H1 (cell line): Measurements from ENCODE around the gene GPHA2. TPM values are rescaled to one million over a fixed set of nuclear protein-coding genes. Genes with fewer than 3 reads are reported as not detected.

Source experiments
- CTCF ChIA-PET: fragments of 300-600 bp; sonication (Branson Sonifier 250); formaldehyde crosslinking; loops from one replicate; lab custom pipeline; 2021; ENCODE audit not compliant: partially characterized antibody; lab: Charles Lee
- POLR2A ChIA-PET: fragments of 300-600 bp; sonication (Branson Sonifier 250); formaldehyde crosslinking; loops from one replicate; lab custom pipeline; 2021; ENCODE audit warnings: inconsistent platforms; ENCODE audit not compliant: partially characterized antibody; lab: Charles Lee
- DNase-seq, 2 experiments: peaks; one replicate each; pipeline versions ENCODE4 v3.0.0 to v3.0.0-alpha.2; 2010 to 2022; ENCODE audit warnings: low spot score in 2 of 2, low read depth in 1 of 2, mixed read lengths in 1 of 2
- FAIRE-seq: peaks from 2 replicates; lab custom pipeline; 2011; peaks lifted over from hg19 to GRCh38; lab: Jason Lieb, UNC
- H2AFZ ChIP-seq: 2 replicates; pipeline ENCODE4 v1.8.1; 2012; ENCODE audit warnings: low read length, inconsistent platforms
- H2AK5ac ChIP-seq: 2 replicates; pipeline ENCODE4 v1.6.1; 2013; ENCODE audit warnings: low read depth, low read length
- H2BK120ac ChIP-seq: replicated peaks from 2 replicates; pipeline ENCODE3; 2013; ENCODE audit warnings: low read depth, low read length, inconsistent platforms
- H2BK12ac ChIP-seq: 2 replicates; pipeline ENCODE4 v1.6.1; 2013; ENCODE audit warnings: low read depth, low read length
- H2BK15ac ChIP-seq: 2 replicates; pipeline ENCODE4 v1.6.1; 2013; ENCODE audit warnings: low read length
- H2BK20ac ChIP-seq: 2 replicates; pipeline ENCODE4 v1.6.1; 2013; ENCODE audit warnings: low read length
- H2BK5ac ChIP-seq: 2 replicates; pipeline ENCODE4 v1.6.1; 2013; ENCODE audit warnings: low read depth, low read length
- H3K14ac ChIP-seq: 2 replicates; pipeline ENCODE4 v1.6.1; 2013; ENCODE audit warnings: inconsistent platforms; ENCODE audit not compliant: insufficient read length
- H3K18ac ChIP-seq: 2 replicates; pipeline ENCODE4 v1.6.1; 2013; ENCODE audit warnings: low read length; ENCODE audit errors: extremely low read depth
- H3K23ac ChIP-seq: 2 replicates; pipeline ENCODE4 v1.6.1; 2013; ENCODE audit warnings: inconsistent platforms; ENCODE audit not compliant: insufficient read length
- H3K23me2 ChIP-seq: 2 replicates; pipeline ENCODE4 v1.6.1; 2013; ENCODE audit warnings: low read depth, low read length
- H3K27ac ChIP-seq: 2 replicates; pipeline ENCODE4 v1.6.1; 2011; ENCODE audit warnings: low read depth, low read length, inconsistent platforms
- H3K27me3 ChIP-seq, 4 experiments: replicated peaks in 1 of 4; 1 replicate in 1 of 4; 2 replicates in 3 of 4; pipeline versions ENCODE4 v1.6.1 to v1.8.1; 2011 to 2013; ENCODE audit warnings: low read length in 3 of 4, mild to moderate bottlenecking in 3 of 4, inconsistent platforms in 2 of 4, mixed read lengths in 2 of 4, moderate library complexity in 1 of 4; ENCODE audit not compliant: control insufficient read depth in 3 of 4, insufficient read depth in 3 of 4; ENCODE audit errors: extremely low read depth in 1 of 4
- H3K36me3 ChIP-seq, 4 experiments: 2 replicates each; pipeline versions ENCODE4 v1.6.1 to v1.8.1; 2011 to 2013; ENCODE audit warnings: mild to moderate bottlenecking in 4 of 4, low read length in 3 of 4, moderate library complexity in 2 of 4, control low read depth in 1 of 4, inconsistent platforms in 1 of 4; ENCODE audit not compliant: insufficient read depth in 4 of 4, control insufficient read depth in 2 of 4
- H3K4ac ChIP-seq: replicated peaks from 2 replicates; pipeline ENCODE3; 2013; ENCODE audit warnings: low read length, low read depth, mixed read lengths, inconsistent platforms; ENCODE audit not compliant: insufficient read length
- H3K4me1 ChIP-seq, 4 experiments: replicated peaks in 1 of 4; 1 replicate in 1 of 4; 2 replicates in 3 of 4; pipeline versions ENCODE4 v1.6.1 to v1.8.1; 2011 to 2013; ENCODE audit warnings: low read length in 3 of 4, inconsistent platforms in 2 of 4, mixed read lengths in 1 of 4; ENCODE audit not compliant: insufficient read depth in 4 of 4, control insufficient read depth in 3 of 4
- H3K4me2 ChIP-seq, 2 experiments: 2 replicates each; pipeline versions ENCODE4 v1.6.1 to v1.8.1; 2011 to 2013; ENCODE audit warnings: low read depth in 2 of 2, low read length in 2 of 2, control low read depth in 1 of 2, inconsistent platforms in 1 of 2, mild to moderate bottlenecking in 1 of 2; ENCODE audit not compliant: insufficient read depth in 1 of 2
- H3K4me3 ChIP-seq, 4 experiments: fragments of 200-600, 300-600 bp in 1 of 4; sonication (generic), shearing (Covaris generic), sonication (Bioruptor Twin) in 1 of 4; 2 replicates each; pipeline versions ENCODE4 v1.5.1 to v1.8.1; 2011 to 2016; ENCODE audit warnings: low read length in 4 of 4, low read depth in 3 of 4, control low read depth in 2 of 4, inconsistent platforms in 2 of 4, mild to moderate bottlenecking in 2 of 4, mixed read lengths in 1 of 4, moderate library complexity in 1 of 4; ENCODE audit not compliant: insufficient read depth in 2 of 4; ENCODE audit errors: extremely low read depth in 1 of 4
- H3K56ac ChIP-seq: replicated peaks from 2 replicates; pipeline ENCODE3; 2013; ENCODE audit warnings: low read depth, mild to moderate bottlenecking, mixed read lengths, low read length, inconsistent platforms; ENCODE audit not compliant: insufficient read length
- H3K79me1 ChIP-seq: 2 replicates; pipeline ENCODE4 v1.6.1; 2013; ENCODE audit warnings: low read depth, low read length, control low read depth
- H3K79me2 ChIP-seq, 2 experiments: 2 replicates each; pipeline versions ENCODE4 v1.6.1 to v1.8.1; 2012 to 2013; ENCODE audit warnings: low read length in 2 of 2, mild to moderate bottlenecking in 2 of 2, inconsistent platforms in 1 of 2; ENCODE audit not compliant: insufficient read depth in 2 of 2, control insufficient read depth in 1 of 2
- H3K9ac ChIP-seq, 4 experiments: replicated peaks in 1 of 4; 1 replicate in 1 of 4; 2 replicates in 3 of 4; pipeline versions ENCODE4 v1.6.1 to v1.8.1; 2011 to 2013; ENCODE audit warnings: low read depth in 3 of 4, low read length in 3 of 4, control low read depth in 2 of 4, mild to moderate bottlenecking in 2 of 4, moderate library complexity in 2 of 4, inconsistent platforms in 1 of 4; ENCODE audit errors: extremely low read depth in 1 of 4
- H3K9me3 ChIP-seq, 2 experiments: 2 replicates each; pipeline versions ENCODE4 v1.6.1 to v1.8.1; 2012 to 2013; ENCODE audit warnings: mild to moderate bottlenecking in 2 of 2, moderate library complexity in 2 of 2, control low read depth in 1 of 2, inconsistent platforms in 1 of 2, low read depth in 1 of 2, low read length in 1 of 2, mixed read lengths in 1 of 2; ENCODE audit not compliant: insufficient read depth in 2 of 2
- H4K20me1 ChIP-seq, 2 experiments: replicated peaks in 1 of 2; 2 replicates each; pipeline versions ENCODE3 to v1.8.1; 2011 to 2013; ENCODE audit warnings: inconsistent platforms in 2 of 2, low read length in 2 of 2, mild to moderate bottlenecking in 1 of 2; ENCODE audit not compliant: insufficient read depth in 2 of 2, control insufficient read depth in 1 of 2
- H4K5ac ChIP-seq: 2 replicates; pipeline ENCODE4 v1.6.1; 2013; ENCODE audit warnings: low read length, low read depth, mixed read lengths, inconsistent platforms; ENCODE audit not compliant: insufficient read length
- H4K8ac ChIP-seq: 2 replicates; pipeline ENCODE4 v1.8.0; 2013; ENCODE audit warnings: mild to moderate bottlenecking, moderate library complexity, low read length, inconsistent platforms; ENCODE audit not compliant: insufficient read depth; ENCODE audit errors: extremely low read depth
- H4K91ac ChIP-seq: replicated peaks from 2 replicates; pipeline ENCODE3; 2013; ENCODE audit warnings: low read length, mixed read lengths, inconsistent platforms; ENCODE audit not compliant: insufficient read length
- MAFK ChIP-seq: IDR thresholded peaks from 2 replicates; pipeline ENCODE4 v1.6.1; 2012; ENCODE audit warnings: low read depth, mild to moderate bottlenecking, improper control_type of control experiment, low read length
- SP1 ChIP-seq: IDR thresholded peaks from 2 replicates; pipeline ENCODE4 v1.6.1; 2011; ENCODE audit warnings: low read depth, low read length
- WGBS, 2 experiments: shearing (Covaris generic) in 1 of 2; methylation state at CpG; one replicate each; pipeline versions ENCODE4 v1.1.6 to v1.1.7; 2013 to 2015; ENCODE audit warnings: low lambda C conversion rate in 2 of 2, mixed read lengths in 2 of 2, inconsistent platforms in 1 of 2, low coverage in 1 of 2, missing lambda C conversion rate in 1 of 2; ENCODE audit not compliant: insufficient replicate concordance in 2 of 2, insufficient coverage in 1 of 2, insufficient read length in 1 of 2; ENCODE audit errors: extremely low coverage in 1 of 2, missing lambda C conversion rate in 1 of 2; 5-methylcytosine and 5-hydroxymethylcytosine counted together
- polyA plus RNA-seq, 7 experiments: library from polyadenylated mRNA; depleted of rRNA in 3 of 7; stranded (reverse) in 5 of 7; unstranded in 2 of 7; fragments of >200 nt in 5 of 7; fragments of 200-250 nt in 2 of 7; gene quantifications; 1 replicate in 5 of 7; 2 replicates in 1 of 7; 4 replicates in 1 of 7; pipeline versions ENCODE4 v1.2.1 to v1.2.3, GENCODE V29; 2011 to 2013; ENCODE audit warnings: missing spikeins in 2 of 7, mixed read lengths in 2 of 7
- total RNA-seq: library from RNA; stranded (reverse); fragmentation: NEBNext Ultra II Directional; extraction: Animal tissue kit (Norgen Biotek cat#: 25700); gene quantifications from 2 replicates; pipeline ENCODE4 v1.2.1, GENCODE V29; 2021

The GPHA2 gene
- total and polyA plus RNA-seq, 2 of the 8 experiments (the other 6 are each of a cell fraction or from before 2014, with no cell fraction given) = 0.97 to 4.4 TPM

DNA sequence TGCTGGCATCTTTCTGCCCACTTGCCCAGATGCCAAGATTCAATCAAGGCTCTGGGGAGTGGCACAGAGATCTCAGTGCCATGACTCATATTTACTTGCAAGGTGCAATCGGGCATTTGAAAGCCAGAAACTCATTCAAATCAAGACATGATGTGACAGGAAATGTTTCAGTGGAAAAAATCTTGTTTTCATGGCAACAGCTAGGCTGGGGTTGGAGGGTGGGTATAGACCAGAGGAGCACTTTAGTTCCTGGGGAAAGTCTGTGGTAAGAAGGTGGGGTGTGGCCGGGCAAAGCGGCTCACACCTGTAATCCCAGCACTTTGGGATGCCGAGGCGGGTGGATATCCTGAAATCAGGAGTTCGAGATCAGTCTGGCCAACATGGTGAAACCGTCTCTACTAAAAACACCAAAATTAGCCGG lies 35.0 kb upstream of the GPHA2 start:
- no peak overlapping the region for H3K27ac ChIP-seq
- H3K4me3 ChIP-seq = no peak overlapping the region
- TF ChIP-seq MAFK (no peak), SP1 (no peak)
- FAIRE-seq = no peak
- H4K8ac ChIP-seq = no peak overlapping the region
- H2BK5ac ChIP-seq = no peak overlapping the region
- DNase-seq = no peak
- H4K20me1 ChIP-seq = no peaks in the 10 kb centered on the region
- H4K91ac ChIP-seq = no peak overlapping the region
- no peak overlapping the region for H2BK20ac ChIP-seq
- ChIA-PET POLR2A (interaction anchor here (1.3 kb wide), 1 partner anchor 10 kb away, joined by 3 read pairs; no protein-coding TSS in a partner anchor), CTCF (no interaction called here)
- no peaks in the 10 kb centered on the region for H3K79me1 ChIP-seq
- no peak overlapping the region for H4K5ac ChIP-seq
- H3K36me3 ChIP-seq = no peaks in the 10 kb centered on the region
- H2BK12ac ChIP-seq = no peak overlapping the region
- H3K56ac ChIP-seq = no peak overlapping the region
- H2BK15ac ChIP-seq = no peak overlapping the region
- no peak overlapping the region for H3K9ac ChIP-seq
- no peaks in the 10 kb centered on the region for H3K23me2 ChIP-seq
- WGBS, 2 experiments = 89% methylated on average over 8 of the region's 8 CpGs; no CpG with 5 or more reads in 1 of the 2 experiments
- H3K4me1 ChIP-seq = no peaks in the 10 kb centered on the region
- H3K14ac ChIP-seq = no peak overlapping the region
- H3K23ac ChIP-seq = no peak overlapping the region
- peaks cover 0 to 12% (median 7%) of the 10 kb centered on the region in 4 experiments; a peak in 5 of 7 replicates for H3K27me3 ChIP-seq
- H3K79me2 ChIP-seq = no peaks in the 10 kb centered on the region
- H2AK5ac ChIP-seq = no peak overlapping the region
- H3K18ac ChIP-seq = no peak overlapping the region
- peaks cover 0 to 4% of the 10 kb centered on the region in 2 experiments; a peak in 1 of 4 replicates for H3K9me3 ChIP-seq
- H2AFZ ChIP-seq = no peak overlapping the region
- H2BK120ac ChIP-seq = no peak overlapping the region
- H3K4ac ChIP-seq = no peak overlapping the region
- H3K4me2 ChIP-seq = no peak overlapping the region
